ENCODE results near the gene OLFM1. TPM values are rescaled to one million over a fixed set of nuclear protein-coding genes. Genes with fewer than 3 reads are reported as not detected.
A peak's percentile ranks its signal among the peaks of the same experiment; 100 is the strongest.

OLFM1 gene
- total RNA-seq, 1 experiment from 2014 or later = 0.44 TPM

DNA sequence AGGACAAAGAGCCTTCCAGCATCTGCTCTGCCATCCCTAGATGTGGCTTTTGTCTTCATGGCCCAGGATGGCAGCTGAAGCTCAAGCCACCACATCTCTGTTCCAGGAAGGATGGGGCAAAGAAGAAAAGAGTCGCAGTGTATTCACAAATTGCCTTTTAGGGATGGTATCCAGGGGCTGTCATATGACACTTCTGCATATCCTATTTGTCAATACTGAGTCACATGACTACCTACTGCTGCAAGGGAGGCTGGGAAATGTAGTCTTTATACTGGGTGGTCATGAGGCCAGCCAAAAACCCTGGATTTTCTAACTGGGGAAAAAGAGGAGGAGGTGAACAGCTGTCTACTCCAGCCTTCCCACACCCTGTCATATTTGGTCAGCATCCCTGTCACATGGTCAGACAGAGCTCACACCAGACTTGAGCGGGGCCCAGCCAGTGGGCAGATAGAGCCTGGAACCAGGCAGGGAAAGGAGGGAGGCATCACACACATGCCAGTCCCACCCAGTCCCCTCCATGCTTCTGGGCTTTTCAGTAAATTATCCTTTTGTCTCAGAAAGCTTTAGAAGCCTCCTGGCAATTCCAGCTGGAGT is 52.0 kb downstream of the OLFM1 start:
- CTCF ChIA-PET = no interaction called here
- no peaks in the 10 kb centered on the region for H3K4me1 ChIP-seq (ENCODE audit: insufficient read depth, low read length)
- H3K9ac ChIP-seq (ENCODE audit: low read length) = no peak overlapping the region
- H2AFZ ChIP-seq (ENCODE audit: low read length) = no peak overlapping the region
- H3K79me2 ChIP-seq (ENCODE audit: low read length) = no peaks in the 10 kb centered on the region
- H3K9me2 ChIP-seq (replicated peaks; ENCODE audit: low read length) = no peaks in the 10 kb centered on the region
- TF ChIP-seq EZH2phosphoT487 (IDR thresholded peaks at IDR 0.05; ENCODE audit: borderline replicate concordance, low read length) = no peak
- TF ChIP-seq, protein P1, sequence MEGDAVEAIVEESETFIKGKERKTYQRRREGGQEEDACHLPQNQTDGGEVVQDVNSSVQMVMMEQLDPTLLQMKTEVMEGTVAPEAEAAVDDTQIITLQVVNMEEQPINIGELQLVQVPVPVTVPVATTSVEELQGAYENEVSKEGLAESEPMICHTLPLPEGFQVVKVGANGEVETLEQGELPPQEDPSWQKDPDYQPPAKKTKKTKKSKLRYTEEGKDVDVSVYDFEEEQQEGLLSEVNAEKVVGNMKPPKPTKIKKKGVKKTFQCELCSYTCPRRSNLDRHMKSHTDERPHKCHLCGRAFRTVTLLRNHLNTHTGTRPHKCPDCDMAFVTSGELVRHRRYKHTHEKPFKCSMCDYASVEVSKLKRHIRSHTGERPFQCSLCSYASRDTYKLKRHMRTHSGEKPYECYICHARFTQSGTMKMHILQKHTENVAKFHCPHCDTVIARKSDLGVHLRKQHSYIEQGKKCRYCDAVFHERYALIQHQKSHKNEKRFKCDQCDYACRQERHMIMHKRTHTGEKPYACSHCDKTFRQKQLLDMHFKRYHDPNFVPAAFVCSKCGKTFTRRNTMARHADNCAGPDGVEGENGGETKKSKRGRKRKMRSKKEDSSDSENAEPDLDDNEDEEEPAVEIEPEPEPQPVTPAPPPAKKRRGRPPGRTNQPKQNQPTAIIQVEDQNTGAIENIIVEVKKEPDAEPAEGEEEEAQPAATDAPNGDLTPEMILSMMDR (conservative IDR thresholded peaks at IDR 0.05; ENCODE audit: low read depth, low read length) = no peak
- TF ChIP-seq EZH2 (IDR thresholded peaks at IDR 0.05; ENCODE audit: low read length, unreplicated experiment) = no peak
- H3K4me2 ChIP-seq (ENCODE audit: low read length) = no peak overlapping the region
- no TSS peak for BruUV-seq (replicated peaks)
- no peaks in the 10 kb centered on the region for H3F3A ChIP-seq (ENCODE audit: low read length, unreplicated experiment)
- intact Hi-C loops (cut with micrococcal nuclease) = no loop called here
- H3K27ac ChIP-seq (ENCODE audit: low read length) = no peak overlapping the region
- no peaks in the 10 kb centered on the region for H4K20me1 ChIP-seq (ENCODE audit: low read length)
- POLR2A ChIA-PET (ENCODE audit: unreplicated experiment) = no interaction called here
- no peak overlapping the region for H3K4me3 ChIP-seq (ENCODE audit: low read length)
- no peak for DNase-seq
- H3K9me3 ChIP-seq (ENCODE audit: low read length) = no peaks in the 10 kb centered on the region
- H3K27me3 ChIP-seq (ENCODE audit: low read length) = no peaks in the 10 kb centered on the region
- no peaks in the 10 kb centered on the region for H3K36me3 ChIP-seq (ENCODE audit: low read depth, low read length)
- ATAC-seq = no peak

DNA sequence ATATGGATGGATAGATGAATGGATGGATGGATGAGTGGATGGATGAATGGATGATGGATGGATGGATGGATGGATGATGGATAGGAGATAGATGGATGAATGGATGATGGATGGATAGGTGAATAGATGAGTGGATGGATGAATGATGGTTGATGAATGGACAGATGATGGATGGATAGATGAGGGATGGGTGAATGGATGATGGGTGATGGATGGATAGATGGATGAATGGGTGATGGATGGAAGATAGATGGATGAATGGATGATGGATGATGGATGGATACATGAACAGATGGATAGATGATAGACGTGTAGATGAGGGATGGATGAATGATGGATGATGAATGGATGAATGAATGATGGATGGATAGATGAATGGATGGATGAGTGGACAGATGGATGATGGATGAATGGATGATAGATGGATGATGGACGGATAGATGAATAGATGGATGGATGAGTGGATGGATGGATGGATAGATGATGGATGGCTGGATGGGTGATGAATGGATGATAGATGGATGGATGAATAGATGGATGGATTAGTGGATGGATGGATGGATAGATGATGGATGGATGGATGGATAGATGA is 53.8 kb downstream of the OLFM1 start:
- H3F3A ChIP-seq (ENCODE audit: low read length, unreplicated experiment) = no peaks in the 10 kb centered on the region
- BruUV-seq (replicated peaks) = no TSS peak
- H3K27ac ChIP-seq (ENCODE audit: low read length) = no peak overlapping the region
- no peak overlapping the region for H3K9ac ChIP-seq (ENCODE audit: low read length)
- H3K79me2 ChIP-seq (ENCODE audit: low read length) = no peaks in the 10 kb centered on the region
- H3K4me3 ChIP-seq (ENCODE audit: low read length) = no peak overlapping the region
- no peak for ATAC-seq
- H3K4me2 ChIP-seq (ENCODE audit: low read length) = no peak overlapping the region
- no peaks in the 10 kb centered on the region for H3K9me2 ChIP-seq (replicated peaks; ENCODE audit: low read length)
- H3K27me3 ChIP-seq (ENCODE audit: low read length) = no peaks in the 10 kb centered on the region
- intact Hi-C loops (cut with micrococcal nuclease) = no loop called here
- ChIA-PET CTCF (no interaction called here), POLR2A (ENCODE audit: unreplicated experiment) (no interaction called here)
- no peak for TF ChIP-seq EZH2 (IDR thresholded peaks at IDR 0.05; ENCODE audit: low read length, unreplicated experiment)
- TF ChIP-seq, protein P1 (conservative IDR thresholded peaks at IDR 0.05; ENCODE audit: low read depth, low read length) = no peak
- TF ChIP-seq EZH2phosphoT487 (IDR thresholded peaks at IDR 0.05; ENCODE audit: borderline replicate concordance, low read length) = no peak
- DNase-seq = no peak
- no peak overlapping the region for H2AFZ ChIP-seq (ENCODE audit: low read length)
- no peaks in the 10 kb centered on the region for H4K20me1 ChIP-seq (ENCODE audit: low read length)
- H3K9me3 ChIP-seq (ENCODE audit: low read length) = no peaks in the 10 kb centered on the region
- H3K36me3 ChIP-seq (ENCODE audit: low read depth, low read length) = no peaks in the 10 kb centered on the region
- no peaks in the 10 kb centered on the region for H3K4me1 ChIP-seq (ENCODE audit: insufficient read depth, low read length)

DNA sequence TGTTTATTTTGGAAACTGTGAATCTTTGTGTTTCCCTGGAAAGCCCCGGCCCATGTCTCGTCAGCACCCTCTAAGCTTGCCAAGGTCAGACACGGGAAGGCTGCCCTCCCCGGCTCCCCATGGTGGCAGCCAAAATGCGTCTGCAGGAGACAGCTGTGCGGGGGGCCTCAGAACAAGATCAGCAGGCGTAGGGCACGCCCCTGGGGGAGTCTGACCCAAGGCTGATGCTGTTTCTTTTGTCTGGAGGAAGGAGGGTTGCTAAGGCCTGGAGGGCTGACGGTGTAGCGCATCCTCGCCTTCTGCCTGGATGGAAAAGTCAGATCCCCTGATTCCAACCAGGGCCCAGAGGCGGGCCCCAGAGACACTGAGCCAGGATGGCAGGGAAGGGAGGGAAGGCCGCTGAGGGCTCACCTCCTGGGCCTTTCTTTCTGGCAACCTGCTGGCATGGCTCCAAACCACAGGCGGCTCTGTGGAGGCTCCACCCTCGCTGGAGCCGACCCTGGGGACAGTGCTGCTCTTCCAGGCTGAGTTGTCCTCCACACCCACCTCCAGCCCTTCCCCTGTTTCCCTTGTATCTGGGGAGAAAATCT is 57.2 kb downstream of the OLFM1 start:
- no peak overlapping the region for H3K9ac ChIP-seq (ENCODE audit: low read length)
- TF ChIP-seq EZH2phosphoT487 (IDR thresholded peaks at IDR 0.05; ENCODE audit: borderline replicate concordance, low read length) = no peak
- ATAC-seq (no peak), DNase-seq (peak; percentile 12)
- POLR2A ChIA-PET (ENCODE audit: unreplicated experiment) = no interaction called here
- CTCF ChIA-PET = no interaction called here
- H3K4me2 ChIP-seq (ENCODE audit: low read length) = no peak overlapping the region
- H3F3A ChIP-seq (ENCODE audit: low read length, unreplicated experiment) = no peaks in the 10 kb centered on the region
- H3K9me2 ChIP-seq (replicated peaks; ENCODE audit: low read length) = no peaks in the 10 kb centered on the region
- H3K4me1 ChIP-seq (ENCODE audit: insufficient read depth, low read length) = no peaks in the 10 kb centered on the region
- no peak overlapping the region for H3K4me3 ChIP-seq (ENCODE audit: low read length)
- H3K79me2 ChIP-seq (ENCODE audit: low read length) = no peaks in the 10 kb centered on the region
- no peaks in the 10 kb centered on the region for H3K36me3 ChIP-seq (ENCODE audit: low read depth, low read length)
- H2AFZ ChIP-seq (ENCODE audit: low read length) = no peak overlapping the region
- no peaks in the 10 kb centered on the region for H3K9me3 ChIP-seq (ENCODE audit: low read length)
- H3K27me3 ChIP-seq (ENCODE audit: low read length) = peaks cover 14% of the 10 kb centered on the region; the same call in 1 of the 2 replicates
- H3K27ac ChIP-seq (ENCODE audit: low read length) = no peak overlapping the region
- no TSS peak for BruUV-seq (replicated peaks)
- H4K20me1 ChIP-seq (ENCODE audit: low read length) = no peaks in the 10 kb centered on the region
- intact Hi-C loops (cut with micrococcal nuclease) = no loop called here

All from PC-3 (cell line).